HL-60 (cell line): ENCODE measurements around the gene MED9.

Experiments used
- GABPA ChIP-seq: IDR thresholded peaks from 2 replicates; pipeline ENCODE4 v1.6.1; 2012; ENCODE audit warnings: low read depth
- POLR2AphosphoS5 ChIP-seq: IDR thresholded peaks from 2 replicates; pipeline ENCODE4 v1.6.1; 2012; ENCODE audit warnings: low read depth
- TF ChIP-seq, protein P1 (sequence below): IDR thresholded peaks from one replicate; pipeline ENCODE4 v1.5.1; 2011; ENCODE audit warnings: low read length, control low read depth, inconsistent platforms; ENCODE audit not compliant: insufficient read depth

DNA sequence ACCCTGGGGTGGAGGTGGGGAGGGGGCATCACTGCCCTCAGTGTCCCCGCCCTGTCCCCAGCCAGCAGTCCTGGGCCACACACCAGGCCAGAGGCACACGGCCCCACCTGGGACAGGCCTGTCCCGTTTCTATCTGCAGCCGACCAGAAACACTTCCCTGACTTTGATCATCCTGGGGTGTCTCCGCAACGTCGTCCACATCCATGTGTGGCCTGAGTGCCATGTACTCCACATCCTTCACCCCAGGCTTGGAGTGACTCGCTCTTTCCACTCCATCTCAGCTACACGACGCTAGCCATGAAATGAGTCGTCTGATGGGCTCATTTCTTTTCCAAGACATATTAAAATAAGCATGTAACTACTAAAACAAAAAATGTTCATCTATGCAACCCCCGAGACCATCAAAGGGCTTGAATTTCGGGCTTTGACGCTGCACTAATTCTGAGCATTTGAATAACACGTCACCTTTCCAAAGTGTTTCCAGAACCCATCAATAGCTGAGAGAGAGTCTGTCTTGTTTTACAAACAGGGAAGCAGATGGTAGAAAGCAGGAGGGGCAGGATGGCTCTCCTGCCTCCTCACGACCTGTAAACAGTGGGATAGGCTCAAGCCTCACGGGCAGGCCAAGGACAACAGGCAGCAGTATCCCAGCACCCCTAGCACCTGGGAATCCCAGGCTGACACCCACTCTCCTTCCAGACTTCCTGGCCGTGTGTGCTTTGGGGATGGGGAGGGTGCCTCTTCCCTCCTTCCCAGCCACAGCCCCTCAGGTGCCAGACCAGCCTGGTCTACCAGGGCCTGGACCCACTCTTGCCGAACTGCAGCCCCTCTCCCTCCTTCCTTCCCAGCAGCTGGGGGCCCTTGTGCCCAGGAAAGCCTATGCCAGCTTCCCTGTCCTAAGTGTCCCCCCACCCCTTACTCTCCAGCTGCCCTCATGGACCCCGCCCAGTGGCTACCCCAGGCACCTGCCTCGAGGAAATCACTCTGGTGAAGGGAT is 39.4 kb downstream of the MED9 start:
- TF ChIP-seq, protein P1, sequence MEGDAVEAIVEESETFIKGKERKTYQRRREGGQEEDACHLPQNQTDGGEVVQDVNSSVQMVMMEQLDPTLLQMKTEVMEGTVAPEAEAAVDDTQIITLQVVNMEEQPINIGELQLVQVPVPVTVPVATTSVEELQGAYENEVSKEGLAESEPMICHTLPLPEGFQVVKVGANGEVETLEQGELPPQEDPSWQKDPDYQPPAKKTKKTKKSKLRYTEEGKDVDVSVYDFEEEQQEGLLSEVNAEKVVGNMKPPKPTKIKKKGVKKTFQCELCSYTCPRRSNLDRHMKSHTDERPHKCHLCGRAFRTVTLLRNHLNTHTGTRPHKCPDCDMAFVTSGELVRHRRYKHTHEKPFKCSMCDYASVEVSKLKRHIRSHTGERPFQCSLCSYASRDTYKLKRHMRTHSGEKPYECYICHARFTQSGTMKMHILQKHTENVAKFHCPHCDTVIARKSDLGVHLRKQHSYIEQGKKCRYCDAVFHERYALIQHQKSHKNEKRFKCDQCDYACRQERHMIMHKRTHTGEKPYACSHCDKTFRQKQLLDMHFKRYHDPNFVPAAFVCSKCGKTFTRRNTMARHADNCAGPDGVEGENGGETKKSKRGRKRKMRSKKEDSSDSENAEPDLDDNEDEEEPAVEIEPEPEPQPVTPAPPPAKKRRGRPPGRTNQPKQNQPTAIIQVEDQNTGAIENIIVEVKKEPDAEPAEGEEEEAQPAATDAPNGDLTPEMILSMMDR, result no peak
- TF ChIP-seq GABPA (no peak), POLR2AphosphoS5 (no peak)
